ACC112 (cell line): ENCODE measurements around the gene RAG1.
A peak's percentile ranks its signal among the peaks of the same experiment; 100 is the strongest.

Experiments used
- H2AFZ ChIP-seq: fragments of 200-600 bp; sonication (generic); one replicate; pipeline ENCODE4 v1.6.0; 2017; ENCODE audit warnings: antibody characterized with exemption, low read length; ENCODE audit not compliant: unreplicated experiment
- H3K27ac ChIP-seq: fragments of 200-600 bp; sonication (generic); 2 replicates; pipeline ENCODE4 v1.5.1; 2014; ENCODE audit warnings: low read depth, mild to moderate bottlenecking, antibody characterized with exemption, low read length, moderate library complexity
- H3K27me3 ChIP-seq: fragments of 200-600 bp; sonication (generic); 2 replicates; pipeline ENCODE4 v1.6.1; 2014; ENCODE audit warnings: mild to moderate bottlenecking, antibody characterized with exemption, low read length, moderate library complexity, mixed read lengths; ENCODE audit not compliant: insufficient read depth
- H3K36me3 ChIP-seq: fragments of 200-600 bp; sonication (generic); 2 replicates; pipeline ENCODE4 v1.6.1; 2016; ENCODE audit warnings: mild to moderate bottlenecking, antibody characterized with exemption, low read length, moderate library complexity, mixed read lengths; ENCODE audit not compliant: insufficient read depth
- H3K4me1 ChIP-seq: fragments of 200-600 bp; sonication (generic); one replicate; pipeline ENCODE4 v1.6.1; 2016; ENCODE audit warnings: low read length, mixed read lengths; ENCODE audit not compliant: insufficient read depth, unreplicated experiment, control insufficient read depth
- H3K4me3 ChIP-seq: fragments of 200-600 bp; sonication (generic); 2 replicates; pipeline ENCODE4 v1.5.1; 2014; ENCODE audit warnings: mild to moderate bottlenecking, low read depth, low read length
- H3K79me2 ChIP-seq: fragments of 200-600 bp; sonication (generic); one replicate; pipeline ENCODE4 v1.6.0; 2016; ENCODE audit warnings: low read length; ENCODE audit not compliant: control insufficient read depth, unreplicated experiment, insufficient read depth

RAG1 gene

DNA sequence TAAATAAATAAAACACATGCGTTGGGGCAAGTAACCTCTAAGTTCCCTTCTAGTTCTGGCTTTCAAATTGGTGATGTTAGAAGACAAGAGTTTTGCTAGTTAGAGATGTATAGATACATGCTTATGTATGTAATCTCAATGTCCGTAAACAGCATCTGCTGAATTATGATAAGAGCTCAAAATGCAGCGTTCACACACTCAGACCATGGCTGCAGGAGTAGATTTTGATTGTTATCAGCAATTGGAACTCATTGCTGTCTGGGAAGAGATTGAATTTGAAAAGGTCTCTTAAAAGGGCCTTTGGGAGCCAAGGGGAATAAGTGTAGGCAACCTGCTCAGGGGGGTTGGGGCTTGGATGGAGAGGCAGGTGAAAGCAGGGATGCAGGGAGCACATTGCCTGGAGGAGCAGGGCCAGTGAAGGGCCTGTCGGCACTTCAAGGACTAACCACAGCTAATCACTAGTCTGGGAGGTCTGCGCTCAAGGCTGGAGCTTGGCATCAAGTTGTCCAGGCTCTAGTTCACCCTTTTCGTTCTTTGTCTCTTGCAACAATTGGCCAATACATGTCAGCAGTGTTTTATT lies 2.7 kb upstream of the RAG1 start:
- no peaks in the 10 kb centered on the region for H3K79me2 ChIP-seq
- peak overlapping the region; percentile 73 for H3K4me3 ChIP-seq
- H3K36me3 ChIP-seq = no peaks in the 10 kb centered on the region
- H2AFZ ChIP-seq = no peak overlapping the region
- H3K27me3 ChIP-seq = peaks cover 96% of the 10 kb centered on the region
- no peaks in the 10 kb centered on the region for H3K4me1 ChIP-seq
- H3K27ac ChIP-seq = no peak overlapping the region

DNA sequence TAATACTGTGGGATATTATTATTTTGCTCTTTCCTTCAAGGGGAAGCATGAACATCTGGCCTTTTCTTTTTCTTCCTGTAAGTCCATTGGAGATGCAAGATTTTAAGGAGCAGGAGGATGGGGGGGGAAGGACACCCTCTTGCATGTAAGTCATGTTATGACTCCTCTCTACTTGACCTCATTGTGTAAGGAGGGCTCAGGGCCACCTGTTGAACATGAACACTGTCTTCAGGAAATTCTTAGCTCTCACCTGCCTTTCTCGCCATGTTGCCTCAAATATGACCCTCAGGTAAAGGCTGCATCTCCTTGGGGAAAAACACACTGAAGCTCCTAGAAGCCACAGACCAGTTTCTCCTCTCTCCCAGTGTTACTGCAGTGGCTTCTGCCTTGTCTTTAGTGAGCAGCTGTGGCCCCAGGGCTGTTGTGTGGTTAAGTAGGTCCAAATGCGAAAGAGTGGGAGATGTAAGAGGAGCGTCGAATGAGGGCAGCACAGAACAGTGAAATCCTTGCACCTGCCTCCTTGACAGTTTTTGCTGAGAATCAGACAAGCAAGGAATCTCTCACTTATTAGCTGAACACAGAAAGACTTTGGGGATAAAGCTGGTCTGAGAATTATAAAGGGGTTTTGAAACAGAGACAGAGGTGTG lies 1.3 kb upstream of the RAG1 start:
- Histone ChIP-seq H3K79me2 (no peaks in the 10 kb centered on the region), H3K27me3 (peaks cover 94% of the 10 kb centered on the region), H3K4me1 (no peaks in the 10 kb centered on the region), H3K4me3 (no peak overlapping the region), H2AFZ (no peak overlapping the region), H3K36me3 (no peaks in the 10 kb centered on the region), H3K27ac (no peak overlapping the region)

DNA sequence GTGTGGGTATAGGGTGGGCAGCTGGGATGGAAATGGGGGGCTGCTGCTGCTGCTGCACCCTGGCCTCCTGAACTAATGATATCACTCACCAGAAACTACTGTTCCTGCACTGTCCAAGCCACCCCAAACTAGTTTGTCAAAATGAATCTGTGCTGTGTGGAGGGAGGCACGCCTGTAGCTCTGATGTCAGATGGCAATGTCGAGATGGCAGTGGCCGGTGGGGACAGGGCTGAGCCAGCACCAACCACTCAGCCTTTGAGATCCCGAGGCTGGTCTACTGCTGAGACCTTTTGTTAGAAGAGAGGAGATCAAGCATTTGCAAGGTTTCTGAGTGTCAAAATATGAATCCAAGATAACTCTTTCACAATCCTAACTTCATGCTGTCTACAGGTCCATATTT lies 1.3 kb downstream of the RAG1 start:
- Histone ChIP-seq H3K27ac (no peak overlapping the region), H3K36me3 (no peaks in the 10 kb centered on the region), H3K79me2 (no peaks in the 10 kb centered on the region), H3K4me1 (no peaks in the 10 kb centered on the region), H3K4me3 (no peak overlapping the region), H2AFZ (no peak overlapping the region), H3K27me3 (peaks cover 95% of the 10 kb centered on the region)

DNA sequence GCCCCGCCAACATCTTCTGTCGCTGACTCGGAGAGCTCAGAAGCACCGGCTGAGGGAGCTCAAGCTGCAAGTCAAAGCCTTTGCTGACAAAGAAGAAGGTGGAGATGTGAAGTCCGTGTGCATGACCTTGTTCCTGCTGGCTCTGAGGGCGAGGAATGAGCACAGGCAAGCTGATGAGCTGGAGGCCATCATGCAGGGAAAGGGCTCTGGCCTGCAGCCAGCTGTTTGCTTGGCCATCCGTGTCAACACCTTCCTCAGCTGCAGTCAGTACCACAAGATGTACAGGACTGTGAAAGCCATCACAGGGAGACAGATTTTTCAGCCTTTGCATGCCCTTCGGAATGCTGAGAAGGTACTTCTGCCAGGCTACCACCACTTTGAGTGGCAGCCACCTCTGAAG lies 6.7 kb downstream of the RAG1 start:
- Histone ChIP-seq H3K4me3 (no peak overlapping the region), H3K79me2 (no peaks in the 10 kb centered on the region), H3K27ac (no peak overlapping the region), H3K36me3 (no peaks in the 10 kb centered on the region), H3K27me3 (peaks cover 90% of the 10 kb centered on the region), H3K4me1 (no peaks in the 10 kb centered on the region), H2AFZ (no peak overlapping the region)

DNA sequence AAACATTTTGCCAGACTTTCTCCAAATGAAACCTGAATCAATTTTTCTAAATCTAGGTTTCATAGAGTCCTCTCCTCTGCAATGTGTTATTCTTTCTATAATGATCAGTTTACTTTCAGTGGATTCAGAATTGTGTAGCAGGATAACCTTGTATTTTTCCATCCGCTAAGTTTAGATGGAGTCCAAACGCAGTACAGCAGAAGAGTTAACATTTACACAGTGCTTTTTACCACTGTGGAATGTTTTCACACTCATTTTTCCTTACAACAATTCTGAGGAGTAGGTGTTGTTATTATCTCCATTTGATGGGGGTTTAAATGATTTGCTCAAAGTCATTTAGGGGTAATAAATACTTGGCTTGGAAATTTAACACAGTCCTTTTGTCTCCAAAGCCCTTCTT lies 9.6 kb downstream of the RAG1 start:
- Histone ChIP-seq H3K4me3 (no peak overlapping the region), H3K27ac (no peak overlapping the region), H2AFZ (no peak overlapping the region), H3K79me2 (no peaks in the 10 kb centered on the region), H3K4me1 (no peaks in the 10 kb centered on the region), H3K36me3 (no peaks in the 10 kb centered on the region), H3K27me3 (peaks cover 82% of the 10 kb centered on the region)

DNA sequence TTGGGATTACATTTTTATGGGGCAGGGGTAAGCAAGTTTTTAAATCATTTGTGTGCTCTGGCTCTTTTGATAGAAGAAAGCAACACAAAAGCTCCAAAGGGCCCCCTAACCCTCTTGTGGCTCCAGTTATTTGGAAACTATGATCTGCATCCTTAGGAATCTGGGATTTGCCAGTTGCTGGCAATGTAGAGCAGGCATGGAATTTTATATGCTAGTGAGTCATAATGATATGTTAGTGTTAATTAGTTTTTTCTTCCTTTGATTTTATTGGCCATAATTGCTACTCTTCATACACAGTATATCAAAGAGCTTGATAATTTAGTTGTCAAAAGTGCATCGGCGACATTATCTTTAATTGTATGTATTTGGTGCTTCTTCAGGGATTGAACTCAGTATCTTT lies 10.1 kb downstream of the RAG1 start:
- Histone ChIP-seq H3K4me3 (no peak overlapping the region), H3K27me3 (peaks cover 80% of the 10 kb centered on the region), H3K79me2 (no peaks in the 10 kb centered on the region), H3K27ac (no peak overlapping the region), H3K36me3 (no peaks in the 10 kb centered on the region), H3K4me1 (no peaks in the 10 kb centered on the region), H2AFZ (no peak overlapping the region)

DNA sequence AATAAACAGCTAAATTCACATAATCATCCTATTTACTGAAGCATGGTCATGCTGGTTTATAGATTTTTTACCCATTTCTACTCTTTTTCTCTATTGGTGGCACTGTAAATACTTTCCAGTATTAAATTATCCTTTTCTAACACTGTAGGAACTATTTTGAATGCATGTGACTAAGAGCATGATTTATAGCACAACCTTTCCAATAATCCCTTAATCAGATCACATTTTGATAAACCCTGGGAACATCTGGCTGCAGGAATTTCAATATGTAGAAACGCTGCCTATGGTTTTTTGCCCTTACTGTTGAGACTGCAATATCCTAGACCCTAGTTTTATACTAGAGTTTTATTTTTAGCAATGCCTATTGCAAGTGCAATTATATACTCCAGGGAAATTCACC lies 10.7 kb downstream of the RAG1 start:
- Histone ChIP-seq H3K4me3 (no peak overlapping the region), H3K4me1 (no peaks in the 10 kb centered on the region), H3K27me3 (peaks cover 81% of the 10 kb centered on the region), H3K79me2 (no peaks in the 10 kb centered on the region), H2AFZ (no peak overlapping the region), H3K36me3 (no peaks in the 10 kb centered on the region), H3K27ac (no peak overlapping the region)

DNA sequence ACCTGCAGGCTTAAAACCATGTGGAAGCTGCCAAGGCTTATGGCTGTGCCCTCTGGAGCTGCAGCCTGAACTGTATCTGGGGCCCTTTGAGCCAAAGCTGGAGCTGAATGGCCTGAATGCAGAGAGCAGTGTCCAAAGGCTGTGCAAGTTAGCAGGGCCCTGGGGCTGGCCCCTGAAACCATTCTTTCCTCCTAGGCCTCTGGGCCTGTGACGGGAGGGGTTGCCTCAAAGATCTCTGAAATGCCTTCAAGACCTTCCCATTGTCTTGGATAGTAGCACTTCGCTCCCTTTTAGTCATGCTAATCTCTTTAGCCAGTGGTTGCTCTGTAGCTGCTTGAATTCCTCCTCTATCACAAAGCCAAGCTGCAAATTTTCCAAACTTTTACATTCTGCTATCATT lies 13.7 kb downstream of the RAG1 start:
- no peak overlapping the region for H3K4me3 ChIP-seq
- no peaks in the 10 kb centered on the region for H3K79me2 ChIP-seq
- no peak overlapping the region for H2AFZ ChIP-seq
- no peaks in the 10 kb centered on the region for H3K36me3 ChIP-seq
- H3K27me3 ChIP-seq = peaks cover 79% of the 10 kb centered on the region
- H3K4me1 ChIP-seq = no peaks in the 10 kb centered on the region
- H3K27ac ChIP-seq = no peak overlapping the region

DNA sequence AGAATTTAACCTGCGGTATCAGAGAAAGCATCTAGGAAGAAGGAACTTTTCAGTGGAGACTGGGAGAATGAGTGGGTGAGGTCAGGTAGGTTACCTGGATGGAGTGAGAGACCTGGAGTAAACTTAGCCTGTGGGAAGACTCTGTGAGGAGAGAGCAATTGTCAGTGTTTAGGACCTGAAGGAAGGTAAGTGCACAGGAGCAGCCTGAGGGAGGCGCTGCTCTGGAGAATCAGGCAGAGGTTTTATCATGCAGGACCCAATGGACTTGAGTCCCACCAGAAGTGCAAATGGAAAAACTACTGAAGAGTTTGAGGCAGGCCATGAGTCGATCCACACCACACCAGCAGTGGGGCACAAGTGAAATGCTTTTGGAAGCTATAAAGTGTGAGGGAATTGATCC lies 15.9 kb downstream of the RAG1 start:
- H3K79me2 ChIP-seq = no peaks in the 10 kb centered on the region
- no peaks in the 10 kb centered on the region for H3K4me1 ChIP-seq
- no peaks in the 10 kb centered on the region for H3K36me3 ChIP-seq
- H3K27me3 ChIP-seq = peaks cover 83% of the 10 kb centered on the region
- H3K4me3 ChIP-seq = no peak overlapping the region
- H2AFZ ChIP-seq = no peak overlapping the region
- H3K27ac ChIP-seq = no peak overlapping the region

DNA sequence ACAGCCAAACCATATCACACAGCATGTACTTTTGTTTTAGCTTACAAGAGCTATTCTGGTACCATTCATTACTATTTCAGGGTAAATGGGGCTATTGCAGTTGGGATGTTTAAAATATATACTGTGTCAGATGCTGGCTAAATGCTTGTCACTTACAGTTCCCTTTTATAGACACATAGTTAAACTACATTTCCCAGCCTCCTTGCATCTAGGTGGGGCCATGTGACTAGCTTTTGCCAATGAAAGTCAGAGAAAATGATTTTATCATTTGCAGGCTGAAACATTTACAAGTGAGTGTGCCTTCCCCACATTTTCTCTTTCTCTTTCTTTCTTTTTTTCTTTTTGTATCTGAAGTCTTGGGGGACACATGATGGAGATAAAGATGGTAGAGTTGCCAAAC lies 18.7 kb downstream of the RAG1 start:
- H3K4me1 ChIP-seq = no peaks in the 10 kb centered on the region
- no peak overlapping the region for H3K27ac ChIP-seq

DNA sequence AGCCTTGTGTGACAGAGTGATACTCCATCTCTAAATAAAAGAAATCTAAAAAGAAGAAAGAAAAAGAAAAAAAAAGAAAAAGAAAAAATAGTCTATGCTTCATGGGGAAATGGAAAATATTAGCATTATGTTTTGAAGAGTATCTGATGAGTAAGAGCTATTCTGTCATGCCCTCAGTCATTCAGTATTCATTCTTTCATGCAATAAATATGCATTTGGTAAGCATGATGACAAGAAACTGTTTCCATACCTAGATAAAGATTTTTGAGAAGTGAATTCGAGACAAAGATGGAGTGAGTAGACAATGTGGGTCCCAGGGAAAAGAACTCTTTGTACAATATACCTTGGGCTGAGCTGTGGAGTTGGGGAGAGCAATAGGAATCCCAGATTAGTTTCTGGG lies 20.3 kb downstream of the RAG1 start:
- Histone ChIP-seq H3K27me3 (peaks cover 92% of the 10 kb centered on the region), H3K27ac (no peak overlapping the region), H3K4me1 (no peaks in the 10 kb centered on the region), H3K79me2 (no peaks in the 10 kb centered on the region), H3K4me3 (no peak overlapping the region), H3K36me3 (no peaks in the 10 kb centered on the region), H2AFZ (no peak overlapping the region)

More for the DNA sequence above, 18.7 kb downstream of the RAG1 start:
- H2AFZ ChIP-seq = no peak overlapping the region
- no peaks in the 10 kb centered on the region for H3K36me3 ChIP-seq
- no peak overlapping the region for H3K4me3 ChIP-seq
- H3K79me2 ChIP-seq = no peaks in the 10 kb centered on the region
- H3K27me3 ChIP-seq = peaks cover 91% of the 10 kb centered on the region
